HG03432 (cell line): ENCODE results near the gene PKN3.
"Not testable (repeated sequence)": the region's sequence is repeated elsewhere in the genome, so short reads cannot be mapped to it uniquely, and the experiment has no call there.

Source experiments
- ATAC-seq: cut with Tn5 transposase; IDR thresholded peaks from one replicate; pipeline ENCODE4 v1.9.1; 2021; ENCODE audit warnings: mild to moderate bottlenecking, moderate library complexity; ENCODE audit not compliant: unreplicated experiment

Gene PKN3

DNA sequence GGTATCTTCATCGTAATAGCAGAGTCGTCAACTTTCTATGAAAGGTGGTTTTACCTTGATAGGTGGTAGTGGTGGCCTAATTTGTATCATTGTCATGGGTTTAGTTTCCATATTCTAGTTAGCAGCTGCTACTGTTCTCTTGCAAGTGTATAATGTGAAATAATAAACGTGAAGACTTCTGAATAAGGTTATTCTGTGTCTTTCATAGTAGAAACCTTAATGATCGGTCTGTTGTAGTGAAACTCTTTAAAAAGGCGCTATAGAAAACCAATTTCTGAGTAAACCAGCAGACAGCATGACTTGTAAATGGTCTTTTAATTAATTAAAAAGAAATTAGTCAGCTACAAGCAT, 11.6 kb upstream of the PKN3 start:
- no peak for ATAC-seq

DNA sequence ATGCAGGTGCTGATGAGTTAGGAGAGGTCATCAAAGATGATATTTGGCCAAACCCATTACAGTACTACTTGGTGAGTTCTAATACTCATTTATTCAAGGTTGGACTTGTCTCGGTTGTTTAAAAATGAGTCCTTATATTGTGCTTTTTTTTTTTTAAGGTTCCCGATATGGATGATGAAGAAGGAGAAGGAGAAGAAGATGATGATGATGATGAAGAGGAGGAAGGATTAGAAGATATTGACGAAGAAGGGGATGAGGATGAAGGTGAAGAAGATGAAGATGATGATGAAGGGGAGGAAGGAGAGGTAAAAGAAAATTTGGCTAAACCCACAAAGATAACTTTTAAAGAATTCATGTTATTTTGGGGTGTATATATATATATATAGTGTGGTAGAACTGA, 8.6 kb upstream of the PKN3 start:
- not testable (repeated sequence) for ATAC-seq

DNA sequence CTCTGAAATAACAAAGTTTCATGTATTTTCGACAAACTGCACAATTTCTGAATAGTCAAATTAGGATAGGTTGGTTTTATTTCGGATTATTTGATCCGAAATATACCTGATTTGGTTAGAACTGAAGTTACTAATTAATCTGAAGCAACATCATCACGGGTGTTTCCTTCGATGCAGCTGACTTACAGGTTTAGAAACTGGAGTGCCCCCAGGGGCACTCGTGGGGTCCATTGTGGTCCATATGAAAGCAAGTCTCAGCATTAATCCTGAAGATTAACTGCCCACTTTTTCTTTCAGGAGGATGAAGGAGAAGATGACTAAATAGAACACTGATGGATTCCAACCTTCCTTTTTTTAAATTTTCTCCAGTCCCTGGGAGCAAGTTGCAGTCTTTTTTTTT, 8.0 kb upstream of the PKN3 start:
- no peak for ATAC-seq

DNA sequence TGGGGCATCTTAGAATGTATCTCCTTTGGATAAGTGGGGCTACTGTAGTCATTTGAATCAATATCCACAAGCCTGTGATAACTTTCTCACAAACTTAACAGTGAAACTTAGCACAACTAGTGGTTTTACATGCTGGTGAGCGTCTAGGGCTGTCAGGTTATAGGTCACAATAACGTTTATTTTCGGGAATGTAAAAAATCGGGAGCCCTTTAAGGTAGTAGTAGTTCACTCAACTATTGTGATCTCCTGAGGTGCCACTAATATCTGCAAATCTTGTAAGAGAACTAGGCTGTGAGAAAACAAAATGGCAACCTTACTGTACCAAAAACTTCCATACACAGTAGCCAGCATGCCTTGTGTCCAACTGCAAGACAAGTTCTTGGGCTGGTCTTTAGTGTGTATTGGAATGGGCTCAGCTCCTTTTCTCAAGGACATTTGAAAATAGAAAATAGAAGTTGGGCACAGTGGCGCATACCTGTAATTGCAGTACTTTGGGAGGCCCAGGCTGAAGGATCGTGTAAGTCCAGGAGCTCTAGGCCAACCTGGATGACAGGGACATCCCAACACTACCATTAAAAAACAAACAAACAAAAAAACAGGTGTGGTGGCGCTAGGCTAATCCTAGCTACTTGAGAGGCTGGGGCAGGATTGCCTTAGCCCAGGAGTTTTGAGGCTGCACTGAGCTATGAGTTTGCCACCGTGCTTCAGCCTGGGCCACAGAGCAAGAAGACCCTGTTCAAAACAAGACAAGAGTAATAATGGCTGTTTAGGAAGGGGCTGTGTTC, 5.2 kb upstream of the PKN3 start:
- no peak for ATAC-seq

DNA sequence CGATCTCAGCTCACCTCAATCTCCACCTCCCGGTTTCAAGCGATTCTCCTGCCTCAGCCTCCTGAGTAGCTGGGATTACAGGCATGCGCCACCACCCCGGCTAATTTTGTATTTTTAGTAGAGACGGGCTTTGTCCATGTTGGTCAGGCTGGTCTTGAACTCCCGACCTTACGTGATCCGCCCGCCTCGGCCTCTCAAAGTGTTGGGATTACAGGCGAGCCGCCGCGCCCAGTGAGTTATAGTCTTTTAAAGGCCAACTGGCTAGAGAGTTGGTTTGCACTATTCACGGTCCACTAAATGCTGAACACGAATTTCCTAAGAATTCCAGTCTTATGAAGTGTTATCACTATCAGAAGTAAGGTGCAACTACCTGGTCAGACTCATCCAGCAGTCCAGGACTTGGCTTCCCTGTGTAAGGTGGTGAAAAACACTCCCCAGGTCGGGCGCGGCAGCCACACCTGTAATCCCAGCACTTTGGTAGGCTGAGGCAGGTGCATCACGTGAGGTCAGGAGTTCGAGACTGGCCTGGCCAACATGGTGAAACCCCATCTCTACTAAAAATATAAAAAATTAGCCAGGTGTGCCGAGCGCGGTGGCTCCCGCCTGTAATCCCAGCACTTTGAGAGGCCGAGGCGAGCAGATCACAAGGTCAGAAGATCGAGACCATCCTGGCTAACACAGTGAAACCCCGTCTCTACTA, 3.1 kb upstream of the PKN3 start:
- not testable (repeated sequence) for ATAC-seq

DNA sequence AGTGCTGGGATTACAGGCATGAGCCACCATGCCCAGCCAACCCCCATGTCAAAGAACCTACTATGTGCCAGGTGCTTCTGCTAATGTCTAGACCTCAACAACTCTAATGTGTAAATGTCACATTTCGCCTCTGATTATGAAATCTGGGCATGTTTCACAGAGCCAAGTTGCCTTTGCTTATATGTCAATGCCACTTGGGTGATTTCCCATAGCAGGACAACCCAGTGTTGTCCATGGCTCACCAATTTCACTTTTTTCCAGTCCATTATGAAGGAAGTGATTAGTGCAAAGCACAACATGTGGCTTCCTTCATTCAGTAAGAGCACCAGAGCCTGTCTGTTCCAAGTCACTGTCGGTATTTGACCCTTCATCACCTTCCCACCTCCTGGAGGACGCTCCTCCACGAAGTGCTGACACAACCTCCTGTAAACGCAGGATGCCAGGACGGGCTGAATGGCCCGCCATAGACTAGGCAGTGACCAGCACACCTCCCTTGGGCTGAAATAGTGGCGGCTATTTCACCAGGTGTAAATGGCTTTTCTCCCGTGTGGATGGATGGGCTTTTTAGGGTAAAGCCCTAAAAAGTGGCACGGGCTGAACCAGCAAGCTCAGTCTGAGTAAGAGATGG, 962 bp upstream of the PKN3 start:
- ATAC-seq: no peak

DNA sequence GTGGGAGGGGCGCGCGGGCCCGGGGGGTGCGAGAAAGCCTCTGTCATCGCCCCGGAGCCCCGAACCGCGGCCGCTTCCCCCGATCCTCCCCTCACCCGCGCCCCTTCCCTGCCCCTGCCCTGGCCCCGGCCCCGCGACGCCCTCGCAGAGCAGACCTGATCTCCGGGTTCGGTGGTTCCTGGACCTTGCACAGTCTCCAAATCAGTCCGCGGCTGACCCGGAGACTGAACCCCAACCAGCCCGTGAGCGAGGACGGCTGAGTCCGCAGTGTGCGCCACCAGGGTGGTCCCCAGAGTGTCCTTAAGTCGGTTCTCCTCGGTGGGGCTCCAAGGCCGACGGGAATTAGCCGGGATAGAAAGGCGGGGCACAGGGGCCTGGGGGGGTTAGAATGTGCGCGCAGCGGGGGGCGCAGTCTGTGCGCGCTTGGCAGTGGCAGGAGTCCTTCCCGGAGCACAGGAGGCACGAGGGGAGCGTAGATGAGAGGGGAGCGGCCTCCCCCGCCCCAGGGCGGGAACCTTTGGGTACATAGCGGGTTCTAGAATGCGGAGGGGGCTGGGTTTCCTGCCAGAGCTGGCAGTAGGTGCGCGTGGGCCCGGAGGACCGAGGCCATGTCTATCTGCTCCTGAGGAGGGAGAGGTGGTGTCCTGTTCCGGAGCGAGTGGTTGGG, 779 bp downstream of the PKN3 start:
- ATAC-seq: peak; percentile 16

DNA sequence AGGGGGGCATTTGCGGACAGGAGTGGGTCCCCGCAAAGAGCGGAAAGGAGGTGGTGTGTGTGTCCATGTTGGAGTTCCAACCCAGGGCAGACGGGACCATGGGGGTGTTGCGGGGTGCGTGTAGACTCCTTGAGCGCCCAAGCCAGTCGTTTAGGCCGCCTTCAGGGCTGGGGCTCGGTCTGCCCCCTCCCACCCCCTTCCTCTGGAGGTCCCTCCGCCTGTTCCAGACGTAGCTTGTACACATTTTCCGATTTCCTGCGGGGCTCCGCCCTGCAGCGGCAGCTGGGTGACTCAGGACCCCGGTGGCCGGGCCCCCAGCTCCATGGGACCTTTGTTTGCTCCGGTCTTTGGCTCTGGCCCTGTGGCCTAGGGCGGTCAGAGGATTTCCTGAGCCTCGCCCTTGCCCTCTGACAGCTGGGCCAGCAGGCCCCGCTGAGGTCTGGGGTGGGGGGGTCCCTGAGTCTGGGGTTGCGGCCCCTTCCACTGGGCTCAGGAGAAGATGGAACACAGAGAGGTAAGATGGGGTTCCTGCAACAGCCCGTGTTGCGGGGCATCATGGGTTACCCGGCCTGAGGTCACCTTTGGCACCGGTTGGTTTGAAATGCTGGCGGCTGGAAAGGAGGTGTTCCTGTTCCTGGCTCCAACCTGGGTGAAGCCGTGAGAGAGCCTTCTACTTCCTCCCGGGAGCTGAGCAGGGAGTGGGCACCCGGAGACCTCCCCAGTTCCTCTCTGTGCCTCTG, 1.5 kb downstream of the PKN3 start:
- ATAC-seq: no peak

DNA sequence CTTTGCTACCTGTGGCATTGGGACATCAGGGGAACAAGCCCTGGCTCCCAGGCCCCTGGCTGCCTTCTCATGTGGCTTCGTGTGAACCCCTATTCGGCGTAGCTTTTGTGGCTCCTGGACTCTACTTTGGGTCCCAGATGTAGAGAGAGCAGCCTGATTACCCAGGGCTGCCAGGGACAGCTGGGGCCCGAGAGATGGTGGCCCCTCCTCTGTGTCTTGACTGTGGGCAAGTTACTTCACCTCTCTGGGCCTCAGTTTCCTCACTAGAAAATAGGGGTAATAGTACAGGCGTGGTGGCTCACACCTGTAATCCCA, 2.0 kb downstream of the PKN3 start:
- no peak for ATAC-seq

DNA sequence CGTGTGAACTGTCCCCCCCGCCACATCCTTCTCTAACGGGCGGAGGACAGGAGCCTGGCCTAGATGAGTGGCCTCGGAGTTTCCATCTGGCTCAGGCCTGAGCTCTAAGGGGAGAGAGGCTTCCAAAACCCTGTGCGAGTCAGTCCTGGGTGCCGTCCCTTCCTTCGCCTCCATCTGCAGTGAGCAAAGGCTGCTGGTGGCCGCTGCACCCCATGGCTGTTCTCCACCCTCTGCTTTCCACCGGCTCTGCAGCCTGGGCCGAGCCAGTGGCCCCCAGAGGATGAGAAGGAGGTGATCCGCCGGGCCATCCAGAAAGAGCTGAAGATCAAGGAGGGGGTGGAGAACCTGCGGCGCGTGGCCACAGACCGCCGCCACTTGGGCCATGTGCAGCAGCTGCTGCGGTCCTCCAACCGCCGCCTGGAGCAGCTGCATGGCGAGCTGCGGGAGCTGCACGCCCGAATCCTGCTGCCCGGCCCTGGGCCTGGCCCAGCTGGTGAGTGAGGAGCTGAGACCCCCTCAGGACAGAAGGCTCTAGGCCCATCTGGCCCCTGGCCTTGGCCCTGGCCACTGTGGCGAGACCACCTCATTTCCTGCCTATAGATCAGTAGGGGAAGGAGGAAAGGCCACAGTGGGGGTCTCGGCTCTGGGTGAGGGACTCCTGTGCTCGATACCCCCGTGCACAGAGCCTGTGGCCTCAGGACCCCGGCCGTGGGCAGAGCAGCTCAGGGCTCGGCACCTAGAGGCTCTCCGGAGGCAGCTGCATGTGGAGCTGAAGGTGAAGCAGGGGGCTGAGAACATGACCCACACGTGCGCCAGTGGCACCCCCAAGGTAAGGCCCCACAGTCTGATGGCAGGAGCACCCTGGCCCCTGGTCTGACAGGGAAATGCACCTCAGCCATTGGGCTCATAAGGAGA, 3.0 kb downstream of the PKN3 start:
- ATAC-seq: no peak

DNA sequence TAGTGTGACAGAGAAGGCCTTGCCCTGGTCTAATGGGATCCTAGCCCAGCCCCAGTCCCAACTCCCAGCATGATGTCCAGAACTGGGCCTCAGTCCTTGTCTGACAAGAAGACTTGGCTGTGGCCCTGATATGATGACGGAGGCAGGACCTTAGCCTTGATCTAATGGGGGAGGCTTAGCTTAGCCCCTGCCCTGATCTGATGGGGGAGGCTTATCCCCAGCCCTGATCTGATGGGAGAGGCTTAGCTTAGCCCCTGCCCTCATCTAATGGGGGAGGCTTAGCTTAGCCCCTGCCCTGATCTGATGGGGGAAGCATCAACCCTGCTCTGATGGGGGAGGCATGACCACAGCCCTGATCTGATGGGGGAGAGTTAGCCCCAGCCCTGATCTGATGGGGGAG, 3.7 kb downstream of the PKN3 start:
- ATAC-seq: no peak

DNA sequence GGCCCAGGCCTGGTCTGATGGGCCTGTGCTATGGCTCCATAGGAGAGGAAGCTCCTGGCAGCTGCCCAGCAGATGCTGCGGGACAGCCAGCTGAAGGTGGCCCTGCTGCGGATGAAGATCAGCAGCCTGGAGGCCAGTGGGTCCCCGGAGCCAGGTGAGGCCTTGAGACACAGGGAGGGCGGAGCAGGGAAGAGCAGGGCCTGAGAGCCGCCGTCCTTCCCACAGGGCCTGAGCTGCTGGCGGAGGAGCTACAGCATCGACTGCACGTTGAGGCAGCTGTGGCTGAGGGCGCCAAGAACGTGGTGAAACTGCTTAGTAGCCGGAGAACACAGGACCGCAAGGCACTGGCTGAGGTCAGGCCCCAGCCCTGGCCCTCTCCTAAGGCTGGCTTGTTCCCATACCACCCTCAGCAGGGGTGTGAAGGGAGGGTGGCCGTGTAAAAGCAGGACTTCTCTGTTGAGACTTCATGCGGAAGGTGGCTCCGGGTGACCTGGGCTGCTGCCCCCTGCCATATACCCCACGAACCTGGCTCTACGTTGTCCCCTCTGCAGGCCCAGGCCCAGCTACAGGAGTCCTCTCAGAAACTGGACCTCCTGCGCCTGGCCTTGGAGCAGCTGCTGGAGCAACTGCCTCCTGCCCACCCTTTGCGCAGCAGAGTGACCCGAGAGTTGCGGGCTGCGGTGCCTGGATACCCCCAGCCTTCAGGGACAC, 4.5 kb downstream of the PKN3 start:
- no peak for ATAC-seq

DNA sequence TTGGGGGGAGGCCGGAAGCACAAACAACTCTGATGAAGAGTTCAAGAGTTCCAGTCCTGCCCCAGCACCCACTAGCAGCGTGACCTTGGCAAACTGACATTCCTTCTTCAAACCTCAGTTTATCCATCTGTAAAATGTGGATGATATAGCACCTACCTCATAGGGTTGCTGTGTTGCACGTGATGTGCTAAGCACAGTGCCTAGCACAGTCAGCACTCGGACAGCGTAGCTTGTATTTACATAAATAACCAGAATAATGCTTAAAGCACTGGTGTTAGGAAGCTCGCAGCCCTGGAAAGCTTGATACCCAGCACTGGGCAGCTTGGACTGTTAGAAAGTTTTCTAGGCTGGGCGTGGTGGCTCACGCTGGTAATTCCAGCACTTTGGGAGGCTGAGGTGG, 5.1 kb downstream of the PKN3 start:
- no peak for ATAC-seq

DNA sequence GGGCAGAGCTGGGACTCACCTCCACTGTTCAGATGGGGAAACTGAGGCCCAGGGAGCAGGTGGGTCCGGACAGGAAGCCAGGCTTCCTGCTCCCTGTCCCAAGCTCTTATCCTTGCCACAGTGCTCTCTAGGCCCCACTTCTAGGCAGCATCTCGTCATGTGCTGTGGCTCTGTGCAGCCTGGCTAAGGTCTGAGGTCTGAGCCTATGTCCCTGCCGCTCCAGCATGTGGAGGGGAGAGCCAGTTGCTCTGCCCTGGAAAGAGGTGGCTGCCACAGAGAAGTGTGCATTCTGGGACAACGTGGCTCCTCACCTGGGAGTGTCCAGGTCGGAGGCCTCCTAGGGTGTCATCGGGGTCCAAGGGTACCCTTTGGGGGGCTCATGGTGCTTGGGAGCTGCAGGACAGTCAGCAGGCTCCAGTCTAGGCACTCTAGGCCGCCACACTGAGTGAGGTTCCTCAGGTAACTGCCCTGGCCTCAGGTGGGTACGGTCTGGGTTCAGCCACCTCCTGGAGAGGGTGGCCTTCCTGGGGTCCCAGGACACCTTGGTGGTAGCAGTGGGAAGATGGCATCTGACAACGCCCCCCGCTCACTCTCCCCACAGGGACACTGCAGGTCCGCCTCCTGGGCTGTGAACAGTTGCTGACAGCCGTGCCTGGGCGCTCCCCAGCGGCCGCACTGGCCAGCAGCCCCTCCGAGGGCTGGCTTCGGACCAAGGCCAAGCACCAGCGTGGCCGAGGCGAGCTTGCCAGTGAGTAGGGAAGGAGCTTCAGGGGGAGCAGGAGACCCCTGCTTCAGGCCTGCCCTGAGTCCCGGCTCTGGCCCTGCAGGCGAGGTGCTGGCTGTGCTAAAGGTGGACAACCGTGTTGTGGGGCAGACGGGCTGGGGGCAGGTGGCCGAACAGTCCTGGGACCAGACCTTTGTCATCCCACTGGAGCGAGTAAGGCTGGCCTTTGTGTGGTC, 10.4 kb downstream of the PKN3 start:
- no peak for ATAC-seq

DNA sequence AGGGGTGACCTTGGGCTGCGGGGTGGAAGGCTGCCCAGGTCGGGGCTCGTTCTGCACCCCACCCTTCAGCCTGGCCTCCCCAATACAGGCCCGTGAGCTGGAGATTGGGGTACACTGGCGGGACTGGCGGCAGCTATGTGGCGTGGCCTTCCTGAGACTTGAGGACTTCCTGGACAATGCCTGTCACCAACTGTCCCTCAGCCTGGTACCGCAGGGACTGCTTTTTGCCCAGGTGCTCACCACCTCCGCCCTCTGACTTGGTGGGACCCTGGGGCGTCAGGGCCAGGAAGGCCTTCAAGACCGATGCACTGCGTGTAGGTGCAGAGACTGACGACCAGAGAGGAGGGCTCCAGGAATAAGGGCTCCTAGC, 11.1 kb downstream of the PKN3 start:
- no peak for ATAC-seq

DNA sequence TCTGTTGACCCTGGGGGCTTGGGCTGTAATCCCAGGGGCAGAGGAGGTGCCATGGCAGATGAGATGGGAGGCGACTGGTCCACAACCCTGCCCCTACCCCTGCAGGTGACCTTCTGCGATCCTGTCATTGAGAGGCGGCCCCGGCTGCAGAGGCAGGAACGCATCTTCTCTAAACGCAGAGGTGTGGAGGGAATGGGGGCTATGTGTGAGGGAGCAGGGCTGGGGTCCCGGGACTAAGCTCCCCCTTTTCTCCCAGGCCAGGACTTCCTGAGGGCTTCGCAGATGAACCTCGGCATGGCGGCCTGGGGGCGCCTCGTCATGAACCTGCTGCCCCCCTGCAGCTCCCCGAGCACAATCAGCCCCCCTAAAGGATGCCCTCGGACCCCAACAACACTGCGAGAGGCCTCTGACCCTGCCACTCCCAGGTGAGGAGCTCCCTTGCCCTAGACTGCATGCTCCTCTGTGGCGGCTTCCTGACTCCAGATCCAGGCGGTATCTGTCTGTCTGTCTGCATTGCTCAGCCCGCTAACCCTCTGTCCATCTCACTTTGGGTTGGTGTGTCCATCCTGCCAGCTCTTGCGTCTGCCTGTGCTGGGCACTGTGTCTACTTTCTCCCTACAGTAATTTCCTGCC, 11.8 kb downstream of the PKN3 start:
- ATAC-seq: no peak

DNA sequence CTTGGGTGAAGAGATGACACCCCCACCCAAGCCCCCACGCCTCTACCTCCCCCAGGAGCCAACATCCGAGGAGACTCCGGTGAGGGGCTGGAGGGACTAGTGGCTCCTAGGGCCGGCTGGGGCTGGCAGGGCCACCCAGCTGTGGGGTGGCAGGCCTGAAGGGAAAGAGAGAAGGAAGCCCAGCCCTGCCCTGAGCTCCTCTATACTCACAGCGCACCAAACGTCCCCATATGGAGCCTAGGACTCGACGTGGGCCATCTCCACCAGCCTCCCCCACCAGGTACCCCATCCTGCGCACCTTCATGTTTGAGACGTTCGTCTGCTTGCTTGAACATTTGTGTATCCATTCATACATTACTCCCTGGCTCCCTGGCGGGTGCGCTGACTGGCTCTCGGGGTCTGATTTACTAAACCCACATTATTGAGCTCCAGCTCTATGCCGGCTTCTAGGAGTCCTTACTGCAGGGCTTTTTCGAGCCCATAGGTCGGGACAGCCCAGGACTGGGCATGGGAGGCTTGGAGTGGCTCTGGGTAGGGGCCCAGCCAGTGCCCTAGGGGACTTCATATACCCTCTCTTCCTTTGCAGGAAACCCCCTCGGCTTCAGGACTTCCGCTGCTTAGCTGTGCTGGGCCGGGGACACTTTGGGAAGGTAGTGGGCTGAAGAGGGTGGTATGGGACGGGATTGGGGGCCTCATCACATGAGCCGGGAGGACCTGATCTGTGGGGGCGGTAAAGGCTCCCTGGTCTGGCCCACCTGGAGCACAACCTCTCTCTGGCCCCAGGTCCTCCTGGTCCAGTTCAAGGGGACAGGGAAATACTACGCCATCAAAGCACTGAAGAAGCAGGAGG, 12.5 kb downstream of the PKN3 start:
- no peak for ATAC-seq
